ENCODE data around the gene IPCEF1.

The IPCEF1 gene, protein sequence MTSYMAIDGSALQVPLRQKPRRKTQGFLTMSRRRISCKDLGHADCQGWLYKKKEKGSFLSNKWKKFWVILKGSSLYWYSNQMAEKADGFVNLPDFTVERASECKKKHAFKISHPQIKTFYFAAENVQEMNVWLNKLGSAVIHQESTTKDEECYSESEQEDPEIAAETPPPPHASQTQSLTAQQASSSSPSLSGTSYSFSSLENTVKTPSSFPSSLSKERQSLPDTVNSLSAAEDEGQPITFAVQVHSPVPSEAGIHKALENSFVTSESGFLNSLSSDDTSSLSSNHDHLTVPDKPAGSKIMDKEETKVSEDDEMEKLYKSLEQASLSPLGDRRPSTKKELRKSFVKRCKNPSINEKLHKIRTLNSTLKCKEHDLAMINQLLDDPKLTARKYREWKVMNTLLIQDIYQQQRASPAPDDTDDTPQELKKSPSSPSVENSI

DNA sequence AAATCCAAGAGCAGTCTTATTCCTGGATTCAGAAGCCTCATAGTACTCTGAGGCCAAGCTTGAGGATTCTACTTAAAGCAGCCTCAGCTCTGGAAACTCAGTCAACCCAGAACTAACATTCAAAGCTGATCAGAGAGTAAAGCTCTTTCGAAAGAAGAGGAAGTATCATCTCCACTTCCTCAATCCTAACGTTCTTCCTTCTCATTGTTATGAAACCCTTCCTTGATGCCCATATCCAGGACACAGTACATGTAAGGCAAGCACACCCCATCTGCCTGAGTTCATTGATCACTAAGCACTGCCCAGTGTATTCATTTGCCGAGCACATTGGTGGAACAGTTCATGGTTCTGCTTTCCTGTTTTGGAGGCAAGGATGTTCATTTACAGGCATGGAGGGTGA is at the start of gene IPCEF1:
IPCEF1 (minus strand) TSS at position 114 of the 400 bp plus-strand sequence. CDS start 90,856 bp downstream, outside the sequence.
- no peak for DNase-seq (ENCODE audit: low spot score)

DNA sequence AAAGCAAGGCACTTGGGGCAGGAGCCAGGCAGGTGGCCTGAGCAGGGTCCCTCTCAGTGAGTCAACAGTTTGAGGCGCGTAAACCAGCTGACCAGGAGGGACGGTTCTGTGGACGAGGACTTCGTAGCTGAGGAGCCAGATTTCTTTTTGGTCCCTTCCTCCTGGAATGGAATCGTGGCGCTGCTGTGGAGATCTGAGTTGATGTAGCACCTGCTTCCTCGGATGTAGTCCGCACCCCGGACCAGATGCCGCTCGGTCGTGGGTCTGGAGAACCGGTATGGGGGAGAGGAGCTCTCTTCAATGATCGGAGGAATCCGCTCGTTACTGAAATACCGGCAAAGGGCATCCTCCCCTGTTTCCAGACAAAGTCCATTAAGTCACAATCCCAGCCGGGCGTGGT is 49.7 kb upstream of the IPCEF1 start:
- DNase-seq (ENCODE audit: low spot score), result no peak

DNA sequence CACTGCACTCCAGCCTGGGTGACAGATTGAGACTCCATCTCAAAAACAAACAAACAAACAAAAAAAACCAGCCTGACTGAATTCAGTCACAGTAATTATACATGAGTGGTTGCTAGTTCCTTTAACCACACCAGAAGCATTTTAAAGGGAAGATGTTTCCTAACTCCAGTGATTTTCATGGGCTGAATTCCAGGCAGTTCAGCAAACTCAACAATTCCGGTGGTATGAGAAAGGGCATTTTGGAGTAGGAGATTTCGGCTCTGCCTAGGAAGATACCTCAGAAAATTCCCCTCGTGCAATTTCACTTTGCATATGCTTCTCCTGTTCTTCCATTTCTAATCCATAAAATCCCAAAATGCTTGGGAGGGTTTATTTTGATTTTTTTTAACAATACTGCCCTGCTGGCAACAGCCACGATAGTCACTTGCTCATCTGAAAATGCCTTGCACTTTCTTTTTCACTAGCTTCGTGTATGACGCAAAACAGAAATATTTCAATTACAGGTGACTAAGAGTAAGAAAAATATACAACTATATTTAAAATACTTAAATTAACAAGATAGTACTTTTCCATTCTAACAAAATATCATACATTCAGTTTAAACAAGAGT is 48.3 kb upstream of the IPCEF1 start:
- DNase-seq (ENCODE audit: low spot score), result no peak

DNA sequence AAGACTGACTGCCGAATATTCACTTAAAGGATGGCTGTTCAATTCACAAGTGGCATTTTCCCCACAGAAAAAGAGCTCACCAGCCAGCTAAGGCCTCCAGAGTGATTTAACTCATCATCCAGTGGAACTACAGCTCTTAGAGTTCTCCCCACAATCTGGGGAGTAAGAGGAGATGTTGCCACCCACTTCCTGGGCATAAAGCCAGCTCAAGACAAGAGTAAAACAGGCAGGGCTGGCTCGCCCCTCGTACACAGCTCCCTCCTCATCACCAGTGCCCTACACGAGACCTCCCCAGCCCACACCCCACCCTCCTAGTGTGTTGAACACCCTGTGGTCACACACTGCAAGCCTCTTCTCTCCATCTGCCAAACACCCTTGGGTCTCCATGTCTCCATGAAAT is 47.2 kb upstream of the IPCEF1 start:
- DNase-seq (ENCODE audit: low spot score), result no peak

DNA sequence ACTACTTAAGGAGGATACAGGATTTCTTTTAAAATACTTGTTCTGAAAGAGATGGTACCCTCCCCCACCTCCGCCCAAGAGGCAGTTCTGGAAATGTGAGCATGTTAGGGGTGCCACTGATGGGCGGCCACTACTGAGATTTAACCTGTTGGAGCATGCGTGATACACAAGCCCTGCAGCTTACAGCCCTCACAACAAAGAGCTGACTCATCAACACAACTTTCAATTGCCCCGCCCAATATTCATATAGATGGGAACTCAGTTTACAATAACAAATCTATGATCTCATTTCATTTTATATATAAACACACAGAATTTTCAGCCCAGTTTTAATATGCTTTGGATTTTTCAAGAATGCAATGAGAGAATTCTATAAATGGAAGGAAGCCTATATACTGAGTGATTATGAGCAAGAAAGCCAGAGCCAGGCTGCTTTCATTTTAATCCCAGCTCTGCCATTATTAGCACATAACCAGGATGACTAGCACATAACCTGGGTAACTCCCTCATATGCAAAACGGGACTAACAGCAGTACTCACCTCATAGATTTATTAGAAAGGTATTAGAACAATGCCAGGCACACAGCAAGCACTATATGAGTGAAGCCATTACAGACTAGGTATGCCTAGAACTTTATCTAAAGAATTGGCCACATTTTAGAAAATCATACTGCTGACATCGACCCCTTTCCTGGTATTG is 45.6 kb upstream of the IPCEF1 start:
- no peak for DNase-seq (ENCODE audit: low spot score)

DNA sequence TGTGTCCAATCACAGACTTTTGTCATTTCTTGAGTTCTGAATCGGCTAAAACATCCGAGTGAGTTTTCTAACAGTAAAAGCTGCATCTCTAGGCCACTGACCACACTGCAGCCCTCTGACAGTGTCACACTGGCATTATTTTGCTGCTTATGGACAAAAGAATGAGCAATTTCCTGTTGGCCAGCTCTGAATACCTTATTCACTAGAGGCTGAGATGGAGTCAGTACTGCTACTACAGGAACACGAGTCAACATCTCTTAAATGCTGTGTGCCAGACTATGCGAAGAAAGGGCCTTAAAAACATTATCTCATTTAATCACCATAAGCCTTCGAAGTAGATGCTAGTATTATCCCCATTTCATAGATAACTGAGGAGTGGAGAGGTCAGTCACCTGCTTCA is 42.5 kb upstream of the IPCEF1 start:
- no peak for DNase-seq (ENCODE audit: low spot score)

DNA sequence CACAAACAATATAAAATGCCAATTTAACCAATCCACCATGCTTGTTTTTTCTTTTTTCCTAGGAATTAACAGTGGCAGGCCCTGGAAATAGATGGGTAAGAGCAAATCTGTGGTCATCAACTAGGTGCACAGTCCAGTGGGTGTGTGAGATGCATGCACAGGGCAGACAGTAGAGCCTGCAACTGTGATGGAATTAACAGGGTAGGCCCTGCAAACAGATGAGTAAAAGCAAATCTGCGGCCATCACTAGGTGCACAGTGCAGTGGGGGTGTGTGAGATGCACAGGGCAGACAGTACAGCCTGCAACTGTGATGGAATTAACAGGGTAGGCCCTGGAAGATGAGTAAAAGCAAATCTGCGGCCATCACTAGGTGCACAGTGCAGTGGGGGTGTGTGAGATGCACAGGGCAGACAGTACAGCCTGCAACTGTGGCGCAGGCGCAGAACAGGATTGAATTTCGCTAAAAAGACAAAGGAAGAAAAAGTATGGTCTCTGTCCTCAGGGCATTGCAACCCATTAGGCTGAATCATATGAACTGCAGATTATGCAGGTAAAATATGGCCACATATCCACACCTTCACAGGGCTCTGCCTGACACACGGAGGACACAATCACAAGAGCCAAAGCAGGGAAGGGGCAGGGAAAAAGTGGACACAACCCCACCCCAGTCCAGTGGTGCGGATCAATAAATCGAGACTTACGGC is 41.0 kb upstream of the IPCEF1 start:
- no peak for DNase-seq (ENCODE audit: low spot score)

DNA sequence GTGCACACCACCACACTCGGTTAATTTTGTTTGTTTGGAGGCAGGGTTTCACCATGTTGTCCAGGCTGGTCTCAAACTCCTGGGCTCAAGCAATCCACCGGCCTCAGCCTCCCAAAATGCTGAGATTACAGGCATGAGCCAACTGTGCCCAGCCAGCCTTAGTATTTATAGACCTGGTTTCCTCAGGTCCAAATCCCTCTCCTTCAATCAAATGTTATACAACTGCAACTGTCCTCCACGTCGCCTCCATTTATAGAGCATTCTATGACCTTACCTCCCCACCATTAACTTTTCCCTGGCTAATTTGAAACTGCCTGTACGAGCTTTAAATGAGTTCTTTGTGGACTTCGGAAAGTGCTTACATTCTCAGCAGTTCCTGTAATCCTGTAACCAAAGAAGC is 39.3 kb upstream of the IPCEF1 start:
- no peak for DNase-seq (ENCODE audit: low spot score)

DNA sequence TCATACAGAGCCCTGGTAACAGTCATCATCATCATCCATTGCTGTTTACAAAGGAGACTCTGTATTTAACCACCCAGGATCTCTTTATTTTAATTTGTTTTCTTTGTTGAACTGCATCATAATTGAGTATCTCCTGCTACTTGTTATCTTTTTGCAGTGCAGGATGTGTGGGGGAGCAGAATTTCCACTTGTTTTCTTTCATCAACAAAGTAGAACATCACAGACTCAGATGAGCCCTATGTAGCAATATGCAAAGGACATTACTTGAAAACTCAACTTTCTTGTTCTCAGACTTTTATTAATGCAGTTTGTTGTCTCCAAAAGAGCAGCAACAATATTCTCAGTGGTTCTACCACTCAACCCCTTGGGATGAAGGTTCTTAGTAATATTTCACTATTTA is 38.7 kb upstream of the IPCEF1 start:
- no peak for DNase-seq (ENCODE audit: low spot score)

DNA sequence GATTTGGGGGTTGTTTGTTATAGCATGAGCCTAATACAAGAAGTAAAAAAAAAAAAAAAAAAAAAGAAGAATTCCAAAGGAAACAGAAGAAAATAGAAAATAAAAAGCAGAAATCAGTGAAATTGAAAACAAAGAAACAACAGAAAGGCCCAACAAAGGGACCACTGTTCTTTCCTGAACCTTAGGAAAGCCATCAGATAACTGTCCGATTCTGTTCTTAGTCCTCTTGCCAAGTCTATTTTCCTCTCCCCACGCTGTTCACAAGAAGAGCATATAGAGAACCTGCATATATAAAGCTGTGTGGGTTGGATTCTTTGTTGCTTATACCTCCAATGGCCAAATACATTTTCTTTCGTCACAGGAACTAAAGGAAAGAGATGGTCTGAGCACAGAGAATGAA is 38.0 kb upstream of the IPCEF1 start:
- DNase-seq (ENCODE audit: low spot score), result no peak

DNA sequence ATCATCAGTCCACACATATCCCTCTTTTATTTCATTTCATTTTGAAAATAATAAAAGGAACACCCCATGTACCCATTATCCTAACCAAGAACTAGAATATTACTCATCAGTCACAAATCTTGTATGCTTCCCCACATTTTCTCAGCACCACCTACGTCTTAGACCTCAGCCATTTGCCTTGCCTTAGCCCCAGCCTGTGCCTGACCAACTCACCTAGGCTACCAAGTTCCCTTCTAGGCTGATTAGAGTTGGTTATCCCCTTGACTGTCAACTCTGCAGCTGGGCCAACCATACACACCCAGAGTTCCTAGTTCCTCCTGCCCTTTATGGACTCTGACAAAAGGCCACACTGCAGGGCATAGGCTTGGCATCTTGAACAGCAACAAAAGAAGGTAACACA is 33.4 kb upstream of the IPCEF1 start:
- no peak for DNase-seq (ENCODE audit: low spot score)

DNA sequence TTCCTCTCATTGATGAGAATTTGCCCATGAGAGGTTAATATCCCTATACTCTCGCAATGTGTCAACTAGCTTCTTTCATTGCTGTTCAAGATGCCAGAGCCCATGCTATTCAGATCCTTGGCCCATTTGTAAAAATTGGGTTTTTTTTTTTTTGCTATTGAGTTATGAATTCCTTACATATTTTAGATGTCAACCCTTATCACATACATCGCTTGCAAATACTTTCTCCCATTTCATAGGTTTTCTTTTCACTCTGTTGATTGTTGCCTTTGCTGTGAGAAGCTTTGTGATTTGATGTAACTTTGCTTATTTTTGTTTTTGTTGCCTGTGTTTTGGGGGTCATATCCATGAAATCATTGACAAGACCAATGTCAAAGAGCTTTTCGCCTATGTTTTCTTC is 32.2 kb upstream of the IPCEF1 start:
- no peak for DNase-seq (ENCODE audit: low spot score)

DNA sequence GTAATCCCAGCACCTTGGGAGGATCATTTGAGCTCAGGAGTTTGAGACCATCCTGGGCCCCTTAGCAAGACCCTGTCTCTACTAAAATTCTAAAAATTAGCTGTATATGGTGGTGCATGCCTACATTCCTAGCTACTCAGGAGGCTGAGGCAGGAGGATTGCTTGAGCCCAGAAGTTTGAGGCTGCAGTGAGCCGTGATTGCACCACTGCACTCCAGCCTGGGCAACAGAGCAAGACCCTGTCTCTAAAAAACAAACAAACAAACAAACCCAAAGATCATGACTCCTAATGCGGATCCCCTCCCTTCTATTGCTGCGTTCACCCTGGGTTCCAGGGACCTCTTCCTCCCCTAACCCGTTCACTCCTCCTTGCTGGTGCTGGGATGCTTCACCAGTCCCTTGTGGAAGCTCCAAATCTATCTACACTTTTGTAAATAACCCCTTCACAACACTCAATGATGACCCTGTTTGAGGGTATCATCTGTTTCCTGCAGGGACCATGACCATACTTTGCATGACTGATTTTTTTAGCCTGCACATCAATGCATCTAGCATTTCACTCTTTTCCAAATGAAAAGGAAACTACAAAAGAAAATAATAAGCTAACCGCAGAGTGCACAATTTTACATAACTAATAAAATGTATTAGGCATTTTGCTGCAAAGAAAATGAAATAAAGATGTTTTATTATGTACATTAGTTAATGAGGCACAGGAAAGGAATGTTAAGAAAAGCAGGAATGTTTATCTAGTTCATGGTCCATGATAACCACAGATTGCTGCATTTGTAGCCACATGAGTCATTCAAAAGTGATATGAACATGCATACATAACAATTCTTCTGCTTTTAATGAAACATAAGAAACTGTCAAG is 30.5 kb upstream of the IPCEF1 start:
- DNase-seq (ENCODE audit: low spot score), result no peak

DNA sequence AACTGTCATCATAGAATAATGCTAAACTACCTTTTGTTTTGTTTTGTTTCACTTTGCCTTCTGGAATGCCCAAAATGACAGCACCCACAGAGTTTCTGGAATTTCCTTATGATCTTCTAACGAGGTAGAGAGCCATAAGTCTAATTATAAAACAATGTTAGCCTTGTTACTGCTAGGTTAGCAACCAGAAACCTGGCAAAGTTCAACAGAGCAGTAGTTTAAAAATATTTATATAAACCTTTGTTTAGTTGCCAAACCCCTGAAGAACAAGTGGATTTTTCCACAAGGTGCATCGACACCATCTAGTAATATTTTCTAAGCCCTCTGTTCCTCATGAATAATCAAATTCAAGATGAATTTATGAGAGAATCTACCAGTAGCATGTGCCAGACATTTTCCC is 27.6 kb upstream of the IPCEF1 start:
- no peak for DNase-seq (ENCODE audit: low spot score)

DNA sequence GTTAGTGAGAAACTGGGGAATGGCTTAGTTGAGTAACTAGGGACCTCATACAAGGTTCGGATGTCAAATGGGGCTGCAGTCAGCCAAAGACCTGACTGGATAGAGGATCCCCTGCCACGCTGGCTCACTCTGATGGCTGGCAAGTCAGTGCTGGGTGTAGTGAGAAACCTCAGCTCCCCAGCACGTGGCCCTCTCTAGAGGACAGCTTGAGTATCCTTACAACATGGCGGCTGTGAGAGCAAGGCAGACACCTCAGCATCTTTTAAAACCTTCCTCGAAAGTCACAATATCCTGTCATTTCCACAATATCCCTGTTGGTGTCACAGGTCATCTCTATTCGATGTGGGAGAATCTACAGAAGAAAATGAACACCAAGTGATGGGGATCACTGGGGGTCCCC is 26.7 kb upstream of the IPCEF1 start:
- no peak for DNase-seq (ENCODE audit: low spot score)

DNA sequence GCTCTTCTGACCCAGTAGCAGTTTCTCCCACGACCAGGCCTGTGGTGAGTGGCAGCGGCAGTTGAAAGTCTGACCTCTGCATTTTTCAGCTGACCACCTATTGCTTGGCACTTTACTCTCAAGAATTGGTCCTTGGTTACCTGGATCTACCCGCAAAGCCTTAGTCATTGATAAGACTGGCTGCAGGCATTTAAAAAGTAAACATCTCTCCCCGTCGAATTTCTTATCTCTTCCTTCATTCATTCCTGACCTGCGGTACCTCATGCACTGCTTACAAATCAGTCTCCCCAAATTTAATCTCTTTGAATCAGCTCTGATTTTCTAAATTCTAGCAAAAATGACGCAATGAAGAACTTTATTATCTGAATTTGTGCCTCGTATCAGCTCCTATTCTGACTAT is 26.1 kb upstream of the IPCEF1 start:
- DNase-seq (ENCODE audit: low spot score), result no peak

DNA sequence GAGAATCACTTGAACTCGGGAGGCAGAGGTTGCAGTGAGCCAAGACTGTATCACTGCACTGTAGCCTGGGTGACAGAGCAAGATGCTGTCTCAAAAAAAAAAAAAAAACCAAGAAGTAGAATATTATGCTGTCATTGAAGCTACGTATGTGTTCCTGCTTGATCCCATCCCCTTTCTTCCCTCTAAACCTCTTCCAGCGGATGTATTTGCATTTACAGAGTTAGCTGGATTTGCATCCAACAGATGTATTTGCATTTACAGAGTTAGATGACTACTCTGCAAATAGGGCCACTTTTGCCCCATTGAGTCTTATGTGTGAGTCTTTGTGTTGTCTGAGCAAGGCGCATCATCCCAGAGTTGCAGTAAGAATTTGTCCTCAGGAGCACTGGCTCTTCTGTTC is 24.9 kb upstream of the IPCEF1 start:
- DNase-seq (ENCODE audit: low spot score), result no peak

DNA sequence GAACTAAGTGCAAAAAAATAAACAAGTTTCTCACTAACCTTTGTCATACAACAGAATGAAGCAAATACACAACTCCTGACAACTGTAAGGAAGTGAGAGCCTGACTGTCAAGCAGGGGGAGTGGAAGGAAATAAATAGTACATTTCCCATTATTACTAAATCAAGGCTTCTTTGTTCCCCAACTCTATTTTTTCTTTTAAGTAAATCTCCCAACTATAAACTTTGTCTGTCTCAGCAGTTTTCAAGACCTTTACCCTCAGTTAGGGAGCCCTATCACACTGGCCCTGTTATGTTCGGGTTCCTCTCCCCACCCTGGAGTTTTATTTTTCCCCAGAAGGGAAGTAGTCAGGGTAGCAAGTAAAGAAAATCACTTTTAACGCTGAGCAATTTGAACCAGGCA is 24.1 kb upstream of the IPCEF1 start:
- no peak for DNase-seq (ENCODE audit: low spot score)

DNA sequence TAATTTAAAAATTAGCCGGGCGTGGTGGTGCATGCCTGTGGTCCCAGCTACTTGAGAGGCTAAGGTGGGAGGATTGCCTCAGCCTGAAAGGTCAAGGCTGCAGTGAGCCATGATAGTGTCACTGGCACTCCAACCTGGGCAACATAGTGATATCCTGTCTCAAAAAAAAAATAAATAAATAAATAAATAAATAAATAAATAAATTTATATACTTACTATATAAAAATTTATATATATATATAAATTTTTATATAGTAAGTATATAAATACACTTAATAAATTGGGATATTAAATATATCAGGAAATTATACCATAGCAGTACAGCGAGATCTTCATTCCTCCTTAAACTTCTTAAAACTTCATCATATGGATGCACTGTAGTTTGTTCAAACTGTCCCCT is 23.0 kb upstream of the IPCEF1 start:
- no peak for DNase-seq (ENCODE audit: low spot score)

DNA sequence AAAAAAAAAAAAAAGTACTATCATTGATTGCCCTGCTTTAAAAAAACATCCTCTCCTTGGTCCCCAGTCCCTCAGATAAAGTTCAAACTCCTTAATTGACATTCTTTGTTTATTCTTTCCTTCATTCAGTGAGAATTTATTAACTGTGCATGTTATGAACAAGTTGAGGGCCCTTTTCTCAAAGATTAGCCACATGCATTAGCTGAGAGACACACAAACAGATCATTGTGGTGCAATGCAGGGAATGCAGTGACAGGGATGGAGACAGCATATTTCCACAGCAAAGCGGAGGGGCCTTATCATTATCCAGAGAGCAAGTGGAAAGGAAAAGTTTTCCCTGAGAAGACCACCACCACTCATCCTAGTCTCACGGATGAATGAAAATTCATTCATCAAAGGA is 21.9 kb upstream of the IPCEF1 start:
- DNase-seq (ENCODE audit: low spot score), result no peak

DNA sequence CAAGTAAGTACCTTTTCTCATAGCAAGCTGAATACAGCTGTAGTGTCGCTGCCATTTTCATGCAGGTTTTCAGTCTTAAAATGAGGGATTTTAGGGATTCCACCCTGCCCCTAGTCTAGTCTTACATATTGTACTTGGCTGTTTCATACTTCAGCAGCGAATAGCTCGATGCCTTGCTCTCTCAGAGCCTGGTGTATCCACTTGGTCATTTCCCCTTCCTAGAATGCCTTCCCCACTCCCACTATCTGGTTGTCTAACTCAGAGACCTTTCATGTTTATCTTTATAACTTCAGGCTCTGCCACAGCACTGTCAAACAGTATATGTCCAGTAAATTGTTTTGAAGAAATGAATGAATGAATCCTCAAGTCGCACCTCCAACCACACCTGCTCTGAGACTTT is 21.1 kb upstream of the IPCEF1 start:
- DNase-seq (ENCODE audit: low spot score), result no peak

DNA sequence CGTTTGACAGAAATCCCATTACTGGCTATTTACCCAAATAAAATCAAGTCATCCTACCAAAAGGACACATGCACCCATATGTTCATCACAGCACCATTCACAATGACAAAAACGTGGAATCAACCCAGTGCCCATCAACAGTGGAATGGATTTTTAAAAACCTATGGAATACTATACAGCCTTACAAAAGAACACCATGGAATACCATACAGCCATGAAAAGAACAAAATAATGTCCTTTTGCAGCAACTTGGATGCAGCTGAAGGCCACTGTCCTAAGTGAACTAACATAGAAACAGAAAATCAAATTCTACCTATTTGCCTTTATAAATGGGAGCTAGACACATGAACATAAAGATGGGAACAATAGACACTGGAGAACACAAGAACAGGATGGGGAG is 17.4 kb upstream of the IPCEF1 start:
- no peak for DNase-seq (ENCODE audit: low spot score)
